ENCODE data around the gene SORCS2. TPM values are rescaled to one million over a fixed set of nuclear protein-coding genes. Genes with fewer than 3 reads are reported as not detected.
"Not testable (repeated sequence)": the region's sequence is repeated elsewhere in the genome, so short reads cannot be mapped to it uniquely, and the experiment has no call there.

SORCS2 gene
- polyA plus RNA-seq, 1 donor = 6.9 TPM

DNA sequence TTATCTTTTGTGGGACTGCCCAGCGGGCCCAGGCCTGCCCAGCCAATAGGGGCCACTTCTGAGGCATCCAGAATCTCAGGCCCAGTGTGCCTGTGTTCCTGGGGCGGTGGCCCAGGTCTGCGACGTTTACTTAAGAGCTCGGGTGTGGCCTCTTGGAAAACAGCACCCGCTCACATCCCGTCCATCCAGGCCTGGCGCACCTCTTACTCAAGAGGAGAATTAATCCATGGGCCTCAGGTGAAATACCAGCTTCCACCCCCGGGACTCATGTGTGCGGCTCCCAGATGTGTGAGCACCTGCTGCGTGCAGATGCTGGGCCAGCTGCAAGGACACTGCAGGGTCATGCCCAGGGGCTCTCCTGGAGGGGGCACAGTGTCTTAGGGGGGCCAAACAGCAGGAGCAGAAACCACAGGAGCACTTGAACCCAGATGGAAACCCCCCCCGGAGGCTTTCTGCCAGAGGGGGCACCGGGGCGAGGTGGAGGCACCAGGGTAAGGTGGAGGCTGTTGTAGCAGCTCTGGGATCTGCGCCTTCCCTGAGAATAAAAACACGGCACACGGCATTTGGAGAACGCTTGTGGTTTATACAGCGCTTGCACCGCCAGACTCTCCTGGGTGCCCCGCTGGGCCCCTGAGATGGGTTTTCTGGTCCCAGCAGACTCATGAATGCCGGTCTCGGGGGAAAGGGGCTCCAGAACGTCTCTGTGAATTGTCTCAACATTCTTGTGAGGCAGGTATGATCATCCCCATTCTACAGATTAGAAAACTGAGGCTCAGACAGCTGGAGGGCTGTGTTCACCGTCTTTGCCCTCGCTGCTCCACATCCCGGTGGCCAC, 239.6 kb downstream of the SORCS2 start:
- DNase-seq = no peak

- DNase-seq = no peak
Measured at GRCh38 chr4:7432531-7433375, 240.4 kb downstream of the SORCS2 start.

DNA sequence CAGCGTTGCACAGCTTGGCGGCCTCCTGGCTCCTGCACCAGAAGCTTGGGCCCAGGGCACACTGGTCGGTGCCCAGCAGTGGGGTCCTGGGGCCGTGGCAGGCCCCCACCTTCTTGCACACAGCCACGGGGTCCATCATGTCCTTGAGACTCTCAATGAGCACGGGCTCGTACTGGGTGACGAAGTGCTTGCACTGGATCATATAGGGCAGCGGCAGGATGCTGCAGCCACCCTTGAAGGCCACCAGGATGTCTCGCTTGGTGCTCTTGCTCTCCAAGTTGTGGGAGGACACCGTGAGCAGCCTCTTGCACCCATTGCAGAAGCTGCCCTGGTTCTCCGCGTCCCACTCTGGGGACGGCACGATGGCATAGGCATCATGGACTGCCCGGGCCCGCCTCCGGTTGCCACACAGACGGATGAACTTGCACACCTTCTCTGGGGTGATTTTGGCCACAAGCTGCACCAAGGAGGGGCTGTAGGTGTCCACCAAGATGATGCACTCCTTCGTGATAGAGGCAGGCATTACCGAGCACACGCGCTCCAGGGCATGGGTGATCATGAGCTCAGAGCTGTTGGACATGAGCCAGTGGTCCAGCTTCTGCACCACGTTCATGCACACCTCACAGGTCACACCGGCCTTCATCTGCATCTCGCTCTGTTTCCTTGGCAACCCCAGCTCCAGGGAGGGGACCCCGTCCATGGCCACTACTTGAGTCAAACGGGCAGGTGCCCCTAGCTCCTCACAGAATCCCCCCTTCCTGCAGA, 241.2 kb downstream of the SORCS2 start:
- no peak for DNase-seq

DNA sequence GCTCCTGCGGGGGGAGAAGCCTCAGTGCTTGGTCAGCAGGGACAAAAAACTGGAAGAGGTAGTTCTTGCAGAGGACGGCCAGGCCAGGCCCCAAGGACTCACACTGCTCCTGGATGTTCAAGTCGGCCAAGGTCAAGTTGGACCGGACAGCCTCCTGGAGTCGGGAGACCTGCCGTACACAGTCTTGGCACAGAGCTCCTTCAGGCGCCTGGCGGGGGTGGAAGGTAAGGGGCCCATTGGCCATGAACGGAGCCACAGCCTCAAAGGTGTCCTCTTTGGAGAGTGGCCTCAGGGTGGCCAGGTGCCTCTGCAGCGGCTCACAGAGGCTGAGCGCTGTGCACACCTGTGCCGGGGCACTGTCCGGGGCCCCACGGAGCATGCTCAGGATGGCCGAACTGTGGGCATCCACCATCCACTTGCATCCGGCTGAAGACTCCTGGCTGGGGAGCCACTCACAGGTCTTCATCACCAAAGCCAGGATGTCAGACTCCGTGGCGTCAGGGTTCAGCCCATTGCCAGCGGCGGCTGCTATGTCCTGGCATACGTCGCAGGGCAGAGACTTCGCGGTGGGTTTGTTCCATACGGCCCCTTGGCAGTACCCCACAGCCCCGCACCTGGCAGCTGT, 241.9 kb downstream of the SORCS2 start:
- DNase-seq = no peak

DNA sequence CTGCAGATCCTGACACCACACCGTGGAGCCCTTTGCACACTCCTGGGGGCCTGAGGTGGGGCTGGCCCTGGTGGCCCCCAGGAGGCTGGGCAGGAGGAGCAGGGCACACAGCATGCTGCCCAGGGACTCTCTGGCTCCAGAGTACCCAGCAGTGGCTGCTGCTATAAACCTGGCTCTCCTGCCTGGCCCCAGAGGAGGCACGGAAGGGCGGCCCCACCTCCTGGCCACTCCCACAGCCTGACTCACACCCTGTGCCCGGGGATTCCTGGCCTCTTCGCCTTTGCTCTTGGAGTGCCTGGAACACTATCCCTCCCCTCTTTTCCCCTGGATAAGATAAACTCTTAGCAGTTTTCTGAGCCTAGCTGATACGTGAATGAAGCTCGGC, 242.4 kb downstream of the SORCS2 start, which contains the start of gene PSAPL1:
Gene PSAPL1, minus strand, starts transcription at position 165 of the 385 bp plus-strand sequence. Its CDS starts 51 bp downstream, at position 114.
- no peak for DNase-seq

DNA sequence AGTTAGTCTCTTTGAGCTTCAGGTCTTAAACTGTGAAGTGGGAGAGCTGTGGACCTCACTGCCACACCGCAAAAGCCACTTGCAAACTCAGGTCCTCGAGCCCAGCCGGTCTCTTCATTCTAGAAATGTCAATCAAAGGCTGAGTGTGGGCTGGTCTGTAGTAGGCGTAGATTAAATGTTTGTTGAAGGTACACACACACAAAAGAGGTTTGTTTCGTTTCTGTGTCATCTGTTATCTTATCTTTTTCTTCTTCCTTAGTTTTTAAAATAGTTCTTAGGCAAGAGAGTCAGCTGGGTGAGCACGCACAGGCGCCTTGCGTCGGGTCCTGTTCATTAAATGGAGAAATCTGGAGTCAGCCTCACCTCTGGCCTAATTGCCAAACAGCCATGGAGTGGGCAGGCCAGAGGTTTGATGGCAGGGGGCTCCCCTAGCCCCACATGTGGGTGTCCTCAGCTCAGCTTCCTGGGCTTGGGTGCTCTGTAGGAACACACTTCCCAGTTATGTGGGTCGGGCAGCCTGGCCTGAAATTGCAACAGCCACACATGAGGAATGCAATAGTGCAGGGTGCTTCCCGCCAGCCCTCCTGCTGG, 243.2 kb downstream of the SORCS2 start:
- no peak for DNase-seq

GRCh38 chr4:7436256-7436655, 243.9 kb downstream of the SORCS2 start:
- DNase-seq = no peak

- no peak for DNase-seq
Measured at GRCh38 chr4:7439699-7440098, 247.4 kb downstream of the SORCS2 start.

- DNase-seq = no peak
Measured at GRCh38 chr4:7441201-7441600, 248.9 kb downstream of the SORCS2 start.

DNA sequence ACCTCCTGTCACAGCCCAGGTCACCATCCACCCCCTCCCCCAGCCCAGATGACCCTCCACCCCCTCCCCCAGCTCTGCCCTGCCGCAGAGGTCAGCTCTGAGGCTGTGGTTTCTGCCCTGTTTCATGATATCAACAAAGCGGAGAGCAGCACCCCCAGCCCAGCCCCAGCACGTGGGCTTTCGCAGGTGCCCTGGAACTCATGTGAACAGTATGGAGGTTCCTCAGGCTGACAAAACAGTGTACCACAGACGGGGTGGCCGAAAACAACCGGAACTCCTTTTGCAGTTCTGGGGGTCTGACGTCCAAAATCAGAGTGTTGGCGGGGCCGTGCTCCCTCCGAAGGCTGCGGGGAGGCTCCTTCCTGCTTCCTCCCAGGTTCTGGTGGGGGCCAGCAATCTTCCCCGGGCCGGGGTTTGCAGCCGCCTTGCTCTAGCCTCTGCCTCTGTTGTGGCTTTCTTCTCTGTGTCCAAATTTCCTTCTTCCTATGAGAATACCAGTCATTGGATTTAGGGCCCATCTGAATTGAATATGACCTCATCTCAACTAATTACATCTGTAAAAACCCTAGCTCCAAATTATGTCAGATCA, 250.3 kb downstream of the SORCS2 start:
- no peak for DNase-seq

- no peak for DNase-seq
Measured at GRCh38 chr4:7444314-7444713, 252.0 kb downstream of the SORCS2 start.

DNA sequence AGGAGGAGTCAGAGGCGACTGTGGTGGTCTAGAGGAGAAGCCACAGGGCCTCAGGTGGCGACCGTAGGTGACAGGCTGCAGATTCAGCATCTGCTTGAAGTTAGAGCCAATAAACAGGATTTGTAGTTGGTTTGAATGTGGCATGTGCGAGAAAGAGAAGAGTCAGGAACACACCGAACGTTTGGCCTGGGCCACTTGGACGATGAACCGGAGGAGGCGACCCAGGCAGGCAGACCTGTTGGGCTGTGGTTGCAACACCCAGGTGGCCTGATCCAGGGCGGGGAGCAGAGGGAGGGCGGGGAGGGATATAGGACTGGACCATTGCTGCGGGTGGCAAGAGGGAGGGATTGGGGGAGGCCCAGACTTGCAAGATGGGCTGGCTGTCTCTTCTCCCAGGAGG, 252.4 kb downstream of the SORCS2 start:
- DNase-seq = no peak

DNA sequence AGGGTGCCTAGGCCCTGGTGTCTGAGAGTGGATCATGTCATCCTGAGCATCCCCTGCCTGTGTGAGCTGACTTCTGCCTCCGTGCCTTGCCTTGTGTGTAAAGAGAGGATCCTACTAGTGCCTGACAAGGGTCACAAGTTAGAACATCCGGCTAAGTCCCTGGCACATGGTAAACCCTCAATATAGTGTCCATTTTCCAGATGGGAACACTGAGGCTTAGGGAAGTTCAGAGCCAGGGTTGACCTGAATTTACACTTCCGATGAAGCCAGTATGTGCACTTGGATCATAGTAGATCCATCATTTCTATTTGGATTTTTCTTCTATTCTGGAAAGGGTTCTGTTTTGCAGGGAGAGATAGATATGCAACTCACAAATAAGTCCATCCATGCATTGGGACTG, 254.9 kb downstream of the SORCS2 start:
- DNase-seq = no peak

DNA sequence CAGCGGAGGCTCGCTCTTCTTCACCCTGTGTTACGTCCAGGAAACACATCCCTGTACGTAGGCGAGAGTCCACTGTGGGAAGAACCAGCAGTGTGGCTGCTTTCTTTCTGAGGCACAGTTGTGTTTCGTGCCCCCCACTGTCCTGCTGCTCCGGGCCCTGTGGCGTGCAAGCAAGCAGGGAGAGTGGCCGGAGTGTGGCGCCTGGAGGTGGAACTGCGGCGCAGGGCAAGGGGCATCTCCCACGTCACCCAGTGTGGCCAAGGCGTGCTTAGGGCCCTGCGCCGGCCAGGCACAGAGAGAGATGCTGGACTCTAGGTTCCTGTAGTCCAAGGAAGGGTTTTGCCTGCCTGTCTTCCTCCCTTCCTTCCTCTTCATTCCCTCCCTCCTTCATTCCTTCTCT, 255.7 kb downstream of the SORCS2 start:
- DNase-seq = no peak

GRCh38 chr4:7450775-7451433, 258.6 kb downstream of the SORCS2 start:
- no peak for DNase-seq

GRCh38 chr4:7451434-7451789, 259.1 kb downstream of the SORCS2 start:
- no peak for DNase-seq

DNA sequence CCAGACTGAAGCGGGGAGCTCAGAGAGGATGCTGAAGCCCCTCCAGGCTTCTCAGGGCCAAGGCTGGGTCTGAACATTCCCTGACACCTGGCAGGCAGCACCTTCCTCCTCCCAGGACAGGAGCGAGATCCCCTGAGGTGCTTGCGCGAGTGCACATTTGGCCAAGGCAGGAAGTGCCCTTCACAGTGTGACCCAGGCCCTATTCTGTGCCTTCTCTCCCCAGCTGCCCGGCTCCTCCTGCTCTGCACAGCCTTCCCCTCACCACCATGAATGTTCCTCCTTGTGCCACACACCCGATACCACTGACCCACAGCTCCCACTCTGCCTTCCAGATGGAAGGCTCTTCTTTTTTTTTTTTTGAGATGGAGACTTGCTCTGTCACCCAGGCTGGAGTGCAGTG, 259.5 kb downstream of the SORCS2 start:
- DNase-seq = no peak

- not testable (repeated sequence) for DNase-seq
Measured at GRCh38 chr4:7452802-7453201, 260.5 kb downstream of the SORCS2 start.

- no peak for DNase-seq
Measured at GRCh38 chr4:7457201-7458065, 265.1 kb downstream of the SORCS2 start.

DNA sequence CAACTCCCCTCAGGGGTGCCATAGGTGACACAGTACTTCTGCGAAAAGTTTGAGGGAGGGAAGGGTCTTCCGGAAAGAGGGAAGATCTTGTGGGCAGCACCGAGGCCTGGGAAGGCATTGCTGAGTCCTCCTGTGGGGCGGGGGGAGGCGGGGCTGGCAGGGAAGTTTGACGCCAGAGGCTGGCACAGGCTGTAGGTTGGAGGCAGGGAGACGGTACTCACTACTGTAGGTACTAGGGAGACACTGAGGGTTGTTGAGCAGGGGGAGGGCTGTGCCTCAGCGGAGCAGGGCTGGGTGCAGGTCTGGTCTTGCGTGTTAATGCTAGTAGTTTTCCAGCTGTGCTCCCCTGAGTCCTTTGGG, 265.7 kb downstream of the SORCS2 start:
- DNase-seq = no peak
